HG03565 (cell line): ENCODE data around the gene PPRC1.

ENCODE experiments used
- ATAC-seq: cut with Tn5 transposase; IDR thresholded peaks from one replicate; pipeline ENCODE4 v1.9.1; 2021; ENCODE audit warnings: mild to moderate bottlenecking, moderate library complexity; ENCODE audit not compliant: unreplicated experiment

PPRC1 gene

DNA sequence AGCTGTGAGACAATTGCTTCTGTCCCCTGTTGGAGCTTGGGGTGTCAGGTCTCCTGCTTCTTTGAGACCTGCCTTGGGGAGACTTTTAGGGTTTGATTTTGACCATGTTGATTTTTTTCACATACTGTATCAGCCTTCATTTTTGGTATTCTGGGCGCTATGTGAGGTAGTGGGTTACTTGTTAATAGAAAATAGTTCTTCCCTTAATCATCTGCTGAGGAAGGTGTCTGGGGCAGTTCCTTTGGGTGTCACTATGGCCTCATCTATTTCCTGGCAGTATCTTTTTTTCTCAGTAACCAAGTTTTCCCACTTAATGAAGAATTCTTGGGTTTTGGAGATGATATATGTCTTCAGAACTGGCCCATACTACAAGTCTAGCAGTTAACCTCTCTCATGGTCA lies 14.7 kb downstream of the PPRC1 start:
- no peak for ATAC-seq

DNA sequence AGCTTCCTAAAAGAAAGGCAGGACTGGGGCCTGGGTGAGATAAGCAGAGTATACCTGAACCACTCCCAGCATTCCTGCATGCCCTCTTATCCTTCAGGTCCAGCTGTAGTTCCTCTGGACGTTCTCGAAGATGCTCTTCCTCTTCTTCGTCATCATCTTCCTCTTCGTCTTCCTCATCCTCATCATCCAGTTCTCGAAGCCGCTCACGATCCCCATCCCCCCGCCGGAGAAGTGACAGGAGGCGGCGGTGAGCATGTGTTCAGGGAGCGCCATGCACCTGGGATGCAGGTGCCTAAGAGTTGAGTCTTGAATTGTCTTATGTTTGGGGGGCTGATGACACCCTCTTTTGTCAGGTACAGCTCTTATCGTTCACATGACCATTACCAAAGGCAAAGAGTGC lies 15.4 kb downstream of the PPRC1 start:
- ATAC-seq, result no peak

DNA sequence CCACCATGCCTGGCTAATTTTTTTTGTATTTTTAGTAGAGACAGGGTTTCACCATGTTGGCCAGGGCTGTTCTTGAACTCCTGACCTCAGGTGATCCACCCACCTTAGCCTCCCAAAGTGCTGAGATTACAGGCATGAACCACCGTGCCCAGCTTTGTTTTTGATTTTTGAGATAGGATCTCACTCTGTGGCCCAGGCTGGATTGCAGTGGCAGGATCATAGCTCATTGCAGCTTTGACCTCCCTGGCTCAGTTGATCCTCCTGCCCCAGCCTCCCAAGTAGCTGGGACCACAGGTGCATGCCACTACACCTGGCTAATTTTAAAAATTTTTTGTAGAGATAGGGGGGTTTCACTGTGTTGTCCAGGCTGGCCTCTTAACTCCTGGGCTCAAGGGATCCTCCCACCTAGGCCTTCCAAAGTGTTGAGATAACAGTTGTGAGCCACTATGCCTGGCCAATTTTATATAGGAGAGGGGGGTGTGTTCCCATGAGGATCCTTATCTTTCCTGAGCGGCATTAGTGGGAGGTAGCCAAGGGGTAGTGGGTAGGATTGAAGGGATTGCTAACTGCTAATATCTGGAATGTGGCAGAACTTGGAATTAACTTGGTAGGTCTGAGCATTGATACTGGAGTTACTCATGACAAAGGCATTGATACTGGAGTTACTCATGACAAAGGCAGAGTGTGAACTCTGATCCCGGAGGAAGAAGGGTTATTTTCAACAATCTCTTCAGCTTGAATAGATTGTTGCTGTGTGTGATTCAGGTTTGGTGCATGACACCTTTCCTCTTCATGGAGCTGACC lies 18.3 kb downstream of the PPRC1 start:
- ATAC-seq, result no peak

DNA sequence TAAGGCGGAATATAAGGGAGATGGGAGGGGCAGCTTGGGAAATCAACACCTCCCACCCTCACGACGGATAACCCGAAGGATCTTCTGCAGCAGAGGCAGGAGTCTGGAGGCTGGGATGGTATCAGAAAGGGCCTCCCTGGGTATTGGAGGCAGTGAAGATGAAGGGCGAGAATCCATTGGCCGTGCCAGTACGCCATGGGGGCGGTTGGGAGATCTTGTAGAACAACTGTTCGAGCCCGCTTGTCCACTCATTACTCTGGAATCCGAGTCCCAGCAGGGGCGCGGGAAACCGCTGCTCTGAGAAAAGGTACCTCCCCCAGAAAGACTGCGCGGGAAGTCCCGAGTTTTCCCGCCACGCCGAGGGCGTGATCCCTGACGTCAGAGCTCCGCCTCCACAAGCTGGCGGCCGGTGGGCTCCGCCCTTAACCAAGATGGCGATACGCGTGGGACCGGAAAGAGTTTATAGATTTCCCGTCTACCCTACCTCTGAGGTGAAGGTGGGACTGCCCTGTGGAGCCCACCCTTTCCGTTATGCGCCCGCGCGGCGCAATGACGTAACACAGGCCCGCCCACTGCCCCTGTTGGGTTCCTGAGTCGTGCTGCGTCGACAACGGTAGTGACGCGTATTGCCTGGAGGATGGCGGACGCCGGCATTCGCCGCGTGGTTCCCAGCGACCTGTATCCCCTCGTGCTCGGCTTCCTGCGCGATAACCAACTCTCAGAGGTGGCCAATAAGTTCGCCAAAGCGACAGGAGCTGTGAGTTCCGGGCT lies 19.1 kb downstream of the PPRC1 start, which contains the start of gene NOLC1:
TSS of gene NOLC1 (plus strand) at position 616 of the 771 bp plus-strand sequence. CDS start at position 638, 22 bp downstream.
- ATAC-seq, result peak; percentile 82

DNA sequence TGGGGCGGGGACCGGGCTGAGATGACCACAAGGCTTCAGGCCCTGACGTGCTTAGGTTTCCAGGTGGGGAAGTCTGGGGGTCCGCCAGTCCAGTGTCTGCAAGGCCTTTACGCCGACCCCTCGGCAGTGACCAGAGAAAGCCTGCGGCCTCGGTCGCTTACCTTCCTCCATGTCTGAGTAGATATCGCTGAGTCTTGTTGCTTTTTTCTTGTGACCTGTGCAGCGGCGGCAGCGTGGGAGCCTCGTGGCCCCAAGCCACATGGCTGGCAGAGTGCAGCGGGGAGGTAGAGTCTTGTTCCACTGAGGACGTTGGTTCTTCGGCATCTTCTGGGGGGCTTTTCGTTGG lies 19.7 kb downstream of the PPRC1 start:
- ATAC-seq, result peak; percentile 3

DNA sequence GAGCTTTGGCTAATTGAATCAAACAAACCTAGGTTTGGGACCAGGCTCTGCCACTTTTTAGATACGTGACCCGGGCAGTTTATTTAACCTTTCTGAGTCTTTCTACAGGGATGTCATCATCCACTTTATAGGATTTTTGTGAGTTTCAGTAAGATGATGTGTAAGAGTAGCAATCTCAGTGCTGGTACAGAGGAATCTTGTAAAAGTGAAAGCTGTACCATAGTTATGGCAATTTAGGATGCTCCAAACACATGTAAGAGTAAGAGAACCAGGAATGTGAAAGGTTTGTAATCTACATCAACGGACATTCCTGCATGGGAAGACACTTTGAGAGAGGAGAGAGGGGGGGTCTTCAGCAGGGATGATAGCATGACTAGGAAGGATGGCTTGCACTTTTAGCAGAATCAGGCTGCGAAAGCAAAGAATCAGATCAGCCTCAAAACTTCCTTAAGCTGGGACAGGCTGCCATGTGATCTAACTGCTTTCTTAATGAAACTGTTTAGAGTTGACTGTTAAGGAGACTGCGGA lies 20.3 kb downstream of the PPRC1 start:
- no peak for ATAC-seq

DNA sequence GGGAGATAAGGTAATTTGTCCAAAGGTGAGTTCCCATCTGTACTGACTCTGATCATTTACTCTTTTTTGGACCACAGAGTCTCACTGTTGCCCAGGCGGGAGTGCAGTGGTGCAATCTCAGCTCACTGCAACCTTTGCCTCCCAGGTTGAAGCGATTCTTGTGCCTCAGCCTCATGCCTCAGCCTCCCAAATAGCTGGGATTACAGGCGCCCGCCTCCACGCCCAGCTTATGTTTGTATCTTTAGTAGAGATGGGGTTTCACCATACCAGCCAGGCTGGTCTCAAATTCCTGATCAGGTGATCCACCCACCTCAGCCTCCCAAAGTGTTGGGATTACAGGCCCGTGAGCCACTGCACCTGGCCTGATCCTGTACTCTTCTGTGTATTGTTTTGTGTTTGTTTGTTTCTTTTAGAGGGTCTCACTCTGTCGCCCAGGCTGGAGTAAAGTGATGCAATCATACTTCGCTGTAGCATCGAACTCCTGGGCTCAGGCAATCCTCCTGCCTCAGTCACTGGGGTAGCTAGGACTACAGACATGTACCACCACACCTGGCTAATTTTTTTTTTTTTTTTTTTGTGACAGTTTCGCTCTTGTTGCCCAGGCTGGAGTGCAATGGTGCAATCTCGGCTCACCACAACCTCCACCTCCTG lies 21.8 kb downstream of the PPRC1 start:
- no peak for ATAC-seq

DNA sequence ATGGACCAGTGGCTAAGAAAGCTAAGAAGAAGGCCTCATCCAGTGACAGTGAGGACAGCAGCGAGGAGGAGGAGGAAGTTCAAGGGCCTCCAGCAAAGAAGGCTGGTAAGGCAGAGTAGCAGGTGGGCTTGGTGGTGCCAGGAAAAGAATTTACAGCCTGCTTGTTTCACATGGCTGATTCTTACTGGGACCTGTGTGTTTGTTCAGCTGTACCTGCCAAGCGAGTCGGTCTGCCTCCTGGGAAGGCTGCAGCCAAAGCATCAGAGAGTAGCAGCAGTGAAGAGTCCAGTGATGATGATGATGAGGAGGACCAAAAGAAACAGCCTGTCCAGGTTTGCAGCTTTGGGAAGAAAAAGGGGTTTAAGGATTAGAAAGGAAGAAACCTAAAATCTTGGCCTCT lies 24.4 kb downstream of the PPRC1 start:
- ATAC-seq, result no peak

DNA sequence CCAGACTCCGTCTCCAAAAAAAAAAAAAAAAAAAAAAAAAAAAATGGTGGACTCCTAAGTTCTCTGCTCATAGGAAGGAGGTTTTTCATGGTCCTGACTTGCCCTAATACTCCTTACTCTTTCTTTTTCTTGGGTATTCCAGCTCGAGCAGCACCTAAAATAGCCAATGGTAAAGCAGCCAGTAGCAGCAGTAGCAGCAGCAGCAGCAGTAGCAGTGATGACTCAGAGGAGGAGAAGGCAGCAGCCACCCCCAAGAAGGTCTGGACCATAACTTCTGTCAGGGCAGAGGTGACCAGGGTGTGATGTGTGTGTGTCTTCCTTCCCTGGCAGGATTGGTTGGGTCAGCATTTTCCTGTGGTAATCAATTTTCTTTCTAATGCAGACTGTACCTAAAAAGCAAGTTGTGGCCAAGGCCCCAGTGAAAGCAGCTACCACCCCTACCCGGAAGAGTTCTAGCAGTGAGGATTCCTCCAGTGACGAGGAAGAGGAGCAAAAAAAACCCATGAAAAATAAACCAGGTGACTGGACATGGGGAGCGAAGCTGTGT lies 26.3 kb downstream of the PPRC1 start:
- no peak for ATAC-seq

DNA sequence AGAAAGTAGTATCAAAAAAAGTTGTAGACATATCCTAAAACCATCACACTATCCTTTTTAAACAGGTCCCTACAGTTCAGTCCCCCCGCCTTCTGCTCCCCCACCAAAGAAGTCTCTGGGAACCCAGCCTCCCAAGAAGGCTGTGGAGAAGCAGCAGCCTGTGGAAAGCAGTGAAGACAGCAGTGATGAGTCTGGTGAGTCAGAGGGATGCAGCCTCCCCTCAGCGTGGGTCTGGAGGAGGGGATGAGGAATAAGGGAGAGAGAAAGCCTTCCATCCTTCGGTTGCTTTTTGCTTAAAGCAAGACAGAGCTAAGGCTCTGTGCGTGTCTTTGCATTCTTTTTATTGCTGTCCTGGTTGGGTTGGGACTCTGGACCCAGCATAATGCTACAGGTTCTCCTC lies 27.0 kb downstream of the PPRC1 start:
- no peak for ATAC-seq

DNA sequence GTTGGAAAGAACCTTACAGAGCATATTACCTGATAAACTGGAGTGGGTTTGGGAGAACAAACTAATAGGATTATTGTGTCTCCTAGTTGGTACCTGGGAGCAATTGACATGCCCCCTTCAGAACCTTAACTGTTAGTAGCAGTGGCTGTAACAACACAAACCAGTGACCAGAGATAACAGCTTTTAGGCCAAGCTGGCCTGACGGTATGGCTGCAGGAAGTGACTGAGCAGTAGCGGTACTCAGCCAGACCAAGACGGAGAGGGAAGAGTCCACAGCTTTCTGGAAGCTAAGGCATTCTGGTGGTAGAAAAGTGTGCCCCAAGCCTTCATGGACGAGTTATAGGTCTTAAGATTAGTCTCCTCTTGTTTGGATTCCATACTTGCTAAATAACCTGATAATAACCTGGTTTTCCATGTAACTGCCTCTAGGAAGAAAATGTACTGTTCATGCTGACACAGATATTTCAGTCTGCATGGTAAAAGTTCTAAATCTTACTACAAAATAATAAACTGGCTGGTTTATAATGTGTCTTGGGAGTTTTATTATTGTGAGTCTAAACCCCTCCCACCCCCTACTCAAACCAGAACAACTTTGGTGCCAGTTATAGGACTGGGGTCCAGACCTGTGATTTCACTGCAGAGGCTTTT lies 30.6 kb downstream of the PPRC1 start:
- no peak for ATAC-seq

DNA sequence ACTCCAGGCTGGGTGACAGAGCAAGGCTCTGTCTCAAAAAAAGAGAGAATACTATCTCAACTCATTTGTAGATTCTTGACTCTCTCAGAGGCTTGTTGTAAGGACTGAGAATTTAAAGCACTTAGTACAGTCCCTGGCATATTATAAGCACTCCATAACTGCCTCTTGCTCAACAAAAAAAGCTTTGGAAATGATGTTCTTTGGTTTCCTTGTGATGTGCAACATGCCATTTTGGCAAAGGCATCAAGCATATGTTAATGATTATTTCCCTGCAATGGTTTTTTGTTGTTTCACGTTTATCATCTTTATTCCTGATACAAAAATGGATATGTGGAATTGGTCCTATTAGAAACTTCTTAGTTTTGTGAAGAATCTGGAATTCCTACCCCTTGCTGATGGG lies 35.0 kb downstream of the PPRC1 start:
- ATAC-seq, result no peak

DNA sequence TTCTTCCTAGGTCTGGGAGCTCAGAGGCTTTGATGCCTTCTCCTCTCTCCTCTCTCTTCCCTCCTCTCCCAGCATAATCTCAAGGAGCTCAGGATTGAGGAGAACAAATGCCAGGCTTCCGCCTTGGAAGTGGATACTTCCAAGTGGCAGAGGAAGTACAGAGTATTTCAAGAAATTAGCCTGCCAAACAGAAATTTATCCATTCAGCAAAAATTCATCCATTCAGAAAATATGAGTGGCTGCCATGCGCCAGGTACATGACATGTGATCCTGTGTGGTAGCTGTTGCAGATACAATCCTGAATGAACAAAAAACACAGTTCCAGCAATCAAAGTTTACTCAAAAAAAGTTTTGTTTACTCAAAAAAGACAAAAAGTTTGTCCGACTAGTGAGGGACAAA lies 37.8 kb downstream of the PPRC1 start:
- no peak for ATAC-seq

DNA sequence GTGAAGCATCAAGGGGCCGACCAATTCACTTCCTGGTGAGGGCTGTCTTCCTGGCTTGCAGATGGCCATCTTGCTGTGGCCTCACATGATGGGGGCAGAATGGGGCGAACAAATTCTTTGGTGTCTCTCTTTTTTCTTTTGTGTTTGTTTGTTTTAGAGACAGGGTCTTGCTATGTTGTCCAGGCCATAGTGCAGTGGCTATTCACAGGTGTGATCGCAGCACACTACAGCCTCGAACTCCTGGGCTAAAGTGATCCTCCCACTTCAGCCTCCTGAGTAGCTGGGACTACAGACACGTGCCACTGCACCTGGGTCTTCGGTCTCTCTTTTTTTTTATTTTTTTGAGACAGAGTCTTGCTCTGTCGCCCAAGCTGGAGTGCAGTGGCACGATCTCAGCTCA lies 39.4 kb downstream of the PPRC1 start:
- ATAC-seq, result no peak

DNA sequence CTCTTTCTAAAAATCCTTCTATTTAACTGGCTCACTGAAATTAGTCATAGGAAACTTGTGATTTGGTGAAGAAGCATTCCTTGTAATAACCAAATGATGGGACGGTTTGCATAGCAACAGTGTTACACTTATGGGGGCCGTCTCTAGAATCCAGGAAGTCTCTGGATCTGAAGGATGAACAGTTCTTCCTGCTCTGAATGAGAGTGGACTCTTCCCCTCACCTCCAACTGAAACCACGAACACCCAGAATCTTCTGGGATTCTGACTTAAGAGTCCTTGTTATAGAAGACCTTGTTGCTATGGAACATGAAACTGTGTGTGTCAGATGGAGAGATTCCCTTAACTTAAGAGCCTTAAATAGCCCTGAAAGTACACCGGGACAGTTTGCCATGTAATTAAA lies 42.6 kb downstream of the PPRC1 start:
- no peak for ATAC-seq

DNA sequence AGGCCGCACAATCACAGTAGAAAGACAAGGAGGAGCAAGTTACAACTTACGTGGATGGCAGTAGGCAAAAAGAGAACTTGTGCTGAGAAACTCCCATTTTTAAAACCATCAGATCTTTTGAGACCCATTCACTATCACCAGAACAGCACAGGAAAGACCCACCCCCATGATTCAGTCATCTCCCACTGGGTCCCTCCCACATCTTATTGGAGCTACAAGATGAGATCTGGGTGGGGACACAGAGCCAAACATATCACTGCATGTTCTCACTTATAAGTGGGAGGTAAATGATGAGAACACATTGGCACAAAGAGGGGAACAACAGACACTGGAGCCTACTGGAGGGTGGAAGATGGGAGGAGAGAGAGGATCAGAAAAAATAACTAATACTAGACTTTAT lies 51.8 kb downstream of the PPRC1 start:
- ATAC-seq, result no peak

DNA sequence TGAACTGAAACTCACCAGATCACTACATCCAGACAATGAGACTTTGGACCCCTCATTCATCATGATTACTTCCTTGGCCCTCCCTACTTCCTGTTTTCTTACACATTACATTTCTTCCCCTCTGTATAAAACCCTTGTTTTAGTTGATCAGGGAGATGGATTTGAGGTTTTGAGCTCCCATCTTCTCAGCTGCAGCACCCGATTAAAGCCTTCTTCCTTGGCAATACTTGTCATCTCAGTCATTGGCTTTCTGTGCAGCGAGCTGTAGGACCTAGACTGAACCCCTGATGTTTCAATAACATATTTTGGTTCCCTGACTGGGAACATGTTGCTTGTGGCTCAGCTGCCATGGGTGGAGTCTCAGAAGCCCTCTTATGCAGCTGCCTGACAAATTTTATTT lies 52.4 kb downstream of the PPRC1 start:
- no peak for ATAC-seq

DNA sequence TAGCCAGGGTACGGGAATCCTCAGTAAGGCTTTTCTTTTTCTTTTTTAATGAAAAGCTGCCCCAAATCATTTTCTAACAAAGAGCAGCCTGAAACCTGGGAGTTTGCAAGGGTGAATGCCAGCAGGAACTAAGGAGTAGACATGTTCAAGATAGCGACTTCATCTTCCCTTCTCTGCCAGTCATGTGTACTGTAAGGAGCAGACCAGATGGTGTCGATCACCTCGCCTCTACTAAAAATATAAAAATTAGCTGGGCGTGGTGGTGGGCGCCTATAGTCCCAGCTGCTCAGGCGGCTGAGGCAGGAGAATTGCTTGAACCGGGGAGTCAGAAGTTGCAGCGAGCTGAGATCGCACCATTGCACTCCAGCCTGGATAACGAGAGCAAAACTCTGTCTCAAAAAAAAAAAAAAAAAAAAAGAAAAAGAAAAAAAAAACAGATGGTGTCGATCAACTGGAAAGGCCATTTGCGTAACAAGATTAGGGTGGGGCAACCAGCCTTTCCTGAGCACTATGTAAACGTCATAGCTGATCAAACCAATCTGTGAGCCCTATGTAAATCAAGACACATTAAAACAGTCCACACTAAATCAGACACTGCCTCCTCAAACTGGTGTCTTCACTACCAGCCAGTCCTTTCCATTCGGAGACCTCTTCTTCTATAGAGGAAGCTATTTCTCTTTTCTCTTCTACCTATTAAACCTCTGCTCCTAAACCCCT lies 53.1 kb downstream of the PPRC1 start:
- ATAC-seq, result no peak

DNA sequence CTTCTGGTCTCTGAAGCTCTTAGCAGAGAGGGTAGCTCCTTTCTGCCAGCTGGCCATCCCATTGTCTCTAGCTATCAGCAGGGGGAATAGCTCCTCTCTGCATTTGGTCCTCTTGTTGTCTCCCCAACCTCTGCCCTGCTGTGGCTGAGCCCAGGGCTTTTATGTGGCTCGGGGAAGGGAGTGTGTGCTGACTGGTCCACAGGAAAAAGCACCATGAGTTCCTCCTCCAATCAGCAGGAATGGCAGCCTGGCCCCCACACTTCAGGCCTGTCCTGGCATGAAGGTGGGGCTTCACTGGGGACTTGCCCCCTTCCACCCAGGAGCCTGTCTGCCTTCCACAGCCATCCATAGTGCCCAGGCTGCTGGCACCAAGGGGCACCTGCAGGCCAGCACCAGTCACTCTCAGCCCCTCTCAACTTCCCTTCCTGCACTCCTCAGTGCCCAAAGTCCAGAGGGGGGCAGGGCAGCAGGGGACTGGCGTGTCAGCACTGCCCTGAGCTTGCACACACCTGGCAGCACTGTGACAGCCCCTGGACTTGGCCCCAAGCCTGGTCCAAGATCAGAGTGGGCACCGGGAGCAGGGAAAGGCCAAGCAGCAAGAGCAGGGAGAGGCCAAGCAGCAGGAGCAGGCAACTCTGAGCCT lies 55.6 kb downstream of the PPRC1 start:
- ATAC-seq, result no peak
